SU-DHL-6 (cell line): ENCODE results near the gene IPPK.

Experiments used
- H2AFZ ChIP-seq: fragments of 200-600 bp; sonication (generic); 2 replicates; pipeline ENCODE4 v1.6.1; 2014; ENCODE audit warnings: low read depth, mild to moderate bottlenecking, moderate library complexity, mixed read lengths, antibody characterized with exemption, low read length; ENCODE audit not compliant: severe bottlenecking
- H3F3A ChIP-seq: fragments of 200-600 bp; shearing (Covaris generic); 2 replicates; pipeline ENCODE4 v1.6.0; 2016; ENCODE audit warnings: antibody characterized with exemption, mild to moderate bottlenecking; ENCODE audit not compliant: insufficient read depth
- H3K27ac ChIP-seq: fragments of 200-600 bp; sonication (generic); 2 replicates; pipeline ENCODE4 v1.5.1; 2016; ENCODE audit warnings: low read depth, mild to moderate bottlenecking, low read length, moderate library complexity, mixed read lengths
- H3K27me3 ChIP-seq: fragments of 200-600 bp; sonication (generic), shearing (Covaris generic); 2 replicates; pipeline ENCODE4 v1.6.0; 2014; ENCODE audit warnings: mild to moderate bottlenecking, low read length
- H3K36me3 ChIP-seq: fragments of 200-600 bp; sonication (generic); 2 replicates; pipeline ENCODE4 v1.6.1; 2014; ENCODE audit warnings: mild to moderate bottlenecking, low read length, mixed read lengths
- H3K4me2 ChIP-seq: fragments of 300-600, 200-600 bp; shearing (Covaris generic), sonication (generic); 2 replicates; pipeline ENCODE4 v1.6.0; 2014; ENCODE audit warnings: low read length, low read depth, mild to moderate bottlenecking; ENCODE audit not compliant: poor library complexity, severe bottlenecking
- H3K4me3 ChIP-seq: fragments of 200-600 bp; sonication (generic); 2 replicates; pipeline ENCODE4 v1.5.1; 2014; ENCODE audit warnings: antibody characterized with exemption, low read length, mild to moderate bottlenecking, mixed read lengths; ENCODE audit not compliant: insufficient read depth, poor library complexity, severe bottlenecking
- H3K79me2 ChIP-seq: fragments of 200-600 bp; sonication (generic); 2 replicates; pipeline ENCODE4 v1.6.1; 2014; ENCODE audit warnings: mild to moderate bottlenecking, low read length, moderate library complexity; ENCODE audit not compliant: insufficient read depth
- H3K9ac ChIP-seq: fragments of 200-600 bp; sonication (generic); 2 replicates; pipeline ENCODE4 v1.7.0; 2014; ENCODE audit warnings: mild to moderate bottlenecking, low read length
- H3K9me2 ChIP-seq: fragments of 200-600 bp; sonication (generic); replicated peaks from 2 replicates; pipeline ENCODE4 v1.6.1; 2014; ENCODE audit warnings: low read length; ENCODE audit not compliant: insufficient read depth
- H3K9me3 ChIP-seq: fragments of 200-600 bp; sonication (generic); 2 replicates; pipeline ENCODE4 v1.6.1; 2014; ENCODE audit warnings: low read length, mixed read lengths; ENCODE audit not compliant: insufficient read depth
- H4K20me1 ChIP-seq: fragments of 200-600 bp; sonication (generic); 2 replicates; pipeline ENCODE4 v1.6.1; 2014; ENCODE audit warnings: low read depth, mild to moderate bottlenecking, antibody characterized with exemption, low read length, moderate library complexity, mixed read lengths
- CTCF ChIP-seq: fragments of 200-600 bp; sonication (generic); IDR thresholded peaks from one replicate; pipeline ENCODE4 v1.5.1; 2017; ENCODE audit warnings: antibody characterized with exemption, mild to moderate bottlenecking, low read length, moderate library complexity; ENCODE audit not compliant: insufficient read depth, poor library complexity, severe bottlenecking
- EZH2phosphoT487 ChIP-seq: fragments of 200-600 bp; sonication (generic), shearing (Covaris generic); conservative IDR thresholded peaks from 2 replicates; pipeline ENCODE4 v1.6.1; 2018; ENCODE audit warnings: mild to moderate bottlenecking, antibody characterized with exemption, low read length, moderate library complexity, mixed read lengths

The IPPK gene

DNA sequence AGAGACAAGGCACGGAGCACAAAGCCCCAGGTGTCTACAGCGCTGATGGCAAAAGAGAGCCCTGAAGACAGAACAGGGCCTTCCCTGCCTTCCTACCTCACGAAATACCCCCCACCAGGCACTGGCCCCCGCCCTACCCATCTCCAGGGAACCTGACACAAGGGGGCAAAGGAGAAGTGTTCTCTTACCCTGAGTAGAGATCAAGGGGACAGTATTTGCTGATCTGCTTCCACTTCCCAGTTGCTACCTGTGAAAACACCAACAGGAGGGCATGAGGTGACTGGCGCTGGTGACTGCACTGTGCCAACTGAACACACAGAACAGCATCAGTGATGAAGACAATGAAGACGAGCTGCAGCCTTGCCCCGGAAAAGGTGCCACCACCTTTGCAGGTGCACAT, 27.4 kb downstream of the IPPK start:
- Histone ChIP-seq H3K27me3 (no peaks in the 10 kb centered on the region), H3K4me2 (no peak overlapping the region)

DNA sequence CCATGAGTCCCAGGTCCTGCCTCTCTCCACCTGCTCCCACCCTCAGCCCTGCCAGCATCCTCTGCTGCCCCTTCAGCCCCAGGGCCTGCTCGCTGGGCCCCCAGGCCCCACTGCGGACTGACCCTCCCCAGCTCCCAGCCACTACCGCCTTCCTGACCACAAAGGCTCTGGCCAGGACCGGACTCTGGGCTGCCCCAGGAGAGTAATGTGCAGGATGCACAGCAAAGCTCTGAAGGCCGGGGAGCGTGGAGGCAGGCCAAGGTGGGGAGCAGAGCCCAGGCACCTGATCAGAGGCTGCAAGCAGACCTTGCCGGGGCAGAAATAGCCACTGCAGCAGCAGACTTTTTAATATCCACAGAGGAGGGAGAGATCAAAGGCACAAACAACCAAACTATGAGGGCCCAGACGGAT, 27.9 kb downstream of the IPPK start:
- Histone ChIP-seq H3K4me2 (no peak overlapping the region), H4K20me1 (no peaks in the 10 kb centered on the region), H3K27ac (no peak overlapping the region), H3K9me3 (no peaks in the 10 kb centered on the region), H3K4me3 (no peak overlapping the region), H3K9me2 (no peaks in the 10 kb centered on the region), H3K79me2 (no peaks in the 10 kb centered on the region), H3K9ac (no peak overlapping the region), H3F3A (no peaks in the 10 kb centered on the region), H3K36me3 (peaks cover 9% of the 10 kb centered on the region; the same call in 1 of the 2 replicates), H3K27me3 (no peaks in the 10 kb centered on the region), H2AFZ (no peak overlapping the region)
- TF ChIP-seq EZH2phosphoT487 (no peak), CTCF (no peak)

More for the DNA sequence above, 27.4 kb downstream of the IPPK start:
- no peaks in the 10 kb centered on the region for H3K79me2 ChIP-seq
- H3K4me3 ChIP-seq: no peak overlapping the region
- no peak overlapping the region for H2AFZ ChIP-seq
- H3K9ac ChIP-seq: no peak overlapping the region
- no peaks in the 10 kb centered on the region for H4K20me1 ChIP-seq
- H3K27ac ChIP-seq: no peak overlapping the region
- peaks cover 11% of the 10 kb centered on the region; the same call in 1 of the 2 replicates for H3K36me3 ChIP-seq
- no peaks in the 10 kb centered on the region for H3F3A ChIP-seq
- no peaks in the 10 kb centered on the region for H3K9me3 ChIP-seq
- no peak for TF ChIP-seq CTCF
- no peak for TF ChIP-seq EZH2phosphoT487
- no peaks in the 10 kb centered on the region for H3K9me2 ChIP-seq

DNA sequence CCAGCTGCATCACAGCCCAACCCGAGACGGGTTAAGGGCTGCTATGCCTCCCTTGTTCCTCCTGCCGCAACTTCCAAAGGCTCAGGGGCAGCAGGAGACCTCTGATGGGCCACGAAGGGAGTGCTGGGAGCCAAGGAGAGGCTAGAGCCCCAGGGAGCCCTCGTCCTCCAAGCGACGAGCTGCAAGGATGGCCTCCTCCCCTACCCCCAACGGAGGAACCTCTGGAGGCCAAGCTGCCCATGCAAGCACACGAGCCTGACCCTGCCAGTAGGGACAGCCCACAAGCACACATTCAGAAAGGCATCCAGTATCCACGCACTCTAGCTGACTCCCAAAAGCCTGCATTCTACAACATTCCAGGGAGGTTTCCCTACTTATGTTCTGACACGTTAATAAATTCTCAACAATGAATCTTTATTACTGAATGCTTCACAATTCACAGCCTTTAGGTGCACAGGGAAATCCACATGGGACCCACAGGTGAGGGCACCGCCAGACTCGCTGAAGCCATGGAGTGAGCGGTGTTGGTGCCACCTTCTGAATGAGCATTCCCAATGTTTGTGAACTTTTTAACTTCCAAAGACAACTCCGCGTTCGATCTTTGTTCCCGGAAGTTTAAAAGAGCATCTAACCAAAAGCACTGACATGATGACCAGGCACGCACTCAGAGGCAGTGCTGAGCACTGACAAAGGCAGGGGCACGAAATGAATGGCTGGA, 28.7 kb downstream of the IPPK start:
- Histone ChIP-seq H3K4me2 (no peak overlapping the region), H3K27ac (no peak overlapping the region), H3K9me2 (no peaks in the 10 kb centered on the region), H3K9me3 (no peaks in the 10 kb centered on the region), H4K20me1 (no peaks in the 10 kb centered on the region), H3K79me2 (no peaks in the 10 kb centered on the region), H3F3A (no peaks in the 10 kb centered on the region), H3K9ac (no peak overlapping the region), H3K27me3 (no peaks in the 10 kb centered on the region), H3K36me3 (peaks cover 8% of the 10 kb centered on the region; the same call in 1 of the 2 replicates), H3K4me3 (no peak overlapping the region), H2AFZ (no peak overlapping the region)
- TF ChIP-seq CTCF (no peak), EZH2phosphoT487 (no peak)
